Measurements from ENCODE around the gene EPN1. TPM values are rescaled to one million over a fixed set of nuclear protein-coding genes. Genes with fewer than 3 reads are reported as not detected.

Gene EPN1
- total and polyA plus RNA-seq, 2 of the 13 experiments (the other 11 are each of a cell fraction or from before 2014, with no cell fraction given): 28.9 to 31.7 TPM

- TF ChIP-seq ZBTB10 (CRISPR knock-in tag; IDR thresholded peaks at IDR 0.05; ENCODE audit: borderline replicate concordance) (no peak), ATRX (CRISPR knock-in tag; IDR thresholded peaks at IDR 0.05; ENCODE audit: borderline replicate concordance) (no peak), ZBTB7B (CRISPR knock-in tag; IDR thresholded peaks at IDR 0.05) (peak; percentile 6; the same call in 1 of the 2 replicates), SSRP1 (CRISPR knock-in tag; IDR thresholded peaks at IDR 0.05) (no peak), ETV6 (CRISPR knock-in tag; conservative IDR thresholded peaks at IDR 0.05) (no peak), ZNF761 (CRISPR knock-in tag; conservative IDR thresholded peaks at IDR 0.05) (no peak), ZNF713 (CRISPR knock-in tag; IDR thresholded peaks at IDR 0.05) (no peak), NCOA2 (CRISPR knock-in tag; IDR thresholded peaks at IDR 0.05) (0 out of 2 replicates have a peak, but pooled peaks have one; percentile 4), ZNF572 (CRISPR knock-in tag; IDR thresholded peaks at IDR 0.05) (no peak), CEBPZ (IDR thresholded peaks at IDR 0.05; ENCODE audit: low read length) (no peak), SRSF1 (optimal IDR thresholded peaks at IDR 0.05; ENCODE audit: low read depth, low read length) (no peak), JARID2 (CRISPR knock-in tag; IDR thresholded peaks at IDR 0.05; ENCODE audit: insufficient replicate concordance) (no peak), MAZ (IDR thresholded peaks at IDR 0.05; ENCODE audit: borderline replicate concordance, low read depth, low read length) (no peak), MAZ (CRISPR knock-in tag; IDR thresholded peaks at IDR 0.05; ENCODE audit: low read depth) (no peak), ZNF17 (CRISPR knock-in tag; IDR thresholded peaks at IDR 0.05) (0 out of 2 replicates have a peak, but pooled peaks have one; percentile 25), ASH2L (IDR thresholded peaks at IDR 0.05; ENCODE audit: insufficient read length, low read depth, low read length) (peak; percentile 58), SRY (CRISPR knock-in tag; IDR thresholded peaks at IDR 0.05) (no peak), ZNF550 (CRISPR knock-in tag; IDR thresholded peaks at IDR 0.05; ENCODE audit: borderline replicate concordance) (no peak), POLR2AphosphoS5 (IDR thresholded peaks at IDR 0.05; ENCODE audit: low read depth, low read length) (0 out of 2 replicates have a peak, but pooled peaks have one; percentile 1), GLI4 (CRISPR knock-in tag; IDR thresholded peaks at IDR 0.05; ENCODE audit: borderline replicate concordance) (no peak)
- TF ChIP-seq, protein P1, sequence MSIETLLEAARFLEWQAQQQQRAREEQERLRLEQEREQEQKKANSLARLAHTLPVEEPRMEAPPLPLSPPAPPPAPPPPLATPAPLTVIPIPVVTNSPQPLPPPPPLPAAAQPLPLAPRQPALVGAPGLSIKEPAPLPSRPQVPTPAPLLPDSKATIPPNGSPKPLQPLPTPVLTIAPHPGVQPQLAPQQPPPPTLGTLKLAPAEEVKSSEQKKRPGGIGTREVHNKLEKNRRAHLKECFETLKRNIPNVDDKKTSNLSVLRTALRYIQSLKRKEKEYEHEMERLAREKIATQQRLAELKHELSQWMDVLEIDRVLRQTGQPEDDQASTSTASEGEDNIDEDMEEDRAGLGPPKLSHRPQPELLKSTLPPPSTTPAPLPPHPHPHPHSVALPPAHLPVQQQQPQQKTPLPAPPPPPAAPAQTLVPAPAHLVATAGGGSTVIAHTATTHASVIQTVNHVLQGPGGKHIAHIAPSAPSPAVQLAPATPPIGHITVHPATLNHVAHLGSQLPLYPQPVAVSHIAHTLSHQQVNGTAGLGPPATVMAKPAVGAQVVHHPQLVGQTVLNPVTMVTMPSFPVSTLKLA (IDR thresholded peaks at IDR 0.05): no peak
Observed at GRCh38 chr19:55655648-55656040, 19.4 kb upstream of the EPN1 start (continued).
